G401.6 (cell line): ENCODE data around the gene ITGB2.

ENCODE experiments used
- FAIRE-seq: peaks from 2 replicates; lab custom pipeline; 2012; peaks lifted over from hg19 to GRCh38; lab: Jason Lieb, UNC

Gene ITGB2

DNA sequence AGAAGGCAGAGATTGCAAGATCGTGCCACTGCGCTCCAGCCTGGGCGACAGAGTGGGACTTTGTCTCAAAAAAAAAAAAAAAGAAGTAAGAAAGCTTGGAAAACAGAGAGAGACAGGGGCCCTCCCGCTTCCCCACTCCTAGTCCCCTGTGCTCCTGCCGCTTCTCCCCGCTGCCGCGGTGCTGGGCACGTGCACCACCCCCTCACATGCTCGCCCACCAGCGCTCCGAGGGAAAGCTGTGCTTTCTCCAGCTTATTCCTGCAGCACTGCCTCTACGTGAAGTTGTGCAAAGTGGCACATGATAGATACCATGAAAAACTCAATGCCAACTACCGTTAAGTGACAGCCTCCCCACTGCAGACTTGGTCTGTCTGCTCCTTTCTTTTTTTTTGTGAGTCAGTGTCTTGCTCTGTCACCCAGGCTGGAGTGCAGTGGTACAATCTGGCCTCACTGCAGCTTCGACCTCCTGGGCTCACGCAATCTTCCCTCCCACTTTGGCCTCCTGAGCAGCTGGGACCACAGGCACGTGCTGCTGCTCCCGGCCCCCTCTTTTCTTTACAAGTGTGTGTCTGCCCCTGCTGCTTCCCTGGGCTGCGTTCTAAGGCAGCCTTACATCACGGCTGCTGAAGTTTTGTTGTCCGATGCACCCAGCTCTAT lies 34.6 kb upstream of the ITGB2 start:
- no peak for FAIRE-seq

DNA sequence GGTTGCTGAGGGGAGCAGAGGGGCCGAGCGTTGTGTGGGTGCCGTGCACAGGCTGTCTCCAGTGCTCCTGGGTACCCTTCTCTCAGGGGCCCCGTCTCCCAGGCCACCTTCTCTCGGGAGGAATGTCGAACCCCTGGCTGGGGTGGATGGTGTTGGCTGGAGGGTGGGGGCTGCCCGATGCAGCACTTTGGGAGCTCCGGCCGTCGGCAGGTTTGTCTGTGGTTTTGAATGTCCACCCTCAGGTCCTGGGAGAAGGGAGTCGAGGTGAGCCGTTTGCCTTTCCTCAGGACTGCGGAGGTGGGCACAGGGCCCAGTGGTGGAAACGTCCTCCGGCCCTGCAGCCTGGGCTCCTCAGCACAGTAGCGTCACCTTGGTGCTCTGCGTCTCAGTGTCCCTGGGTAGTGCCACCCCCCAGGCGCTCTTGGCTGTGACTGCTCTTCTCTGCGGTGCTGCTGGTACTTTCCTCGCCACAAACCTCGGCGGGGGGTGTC lies 33.6 kb upstream of the ITGB2 start:
- FAIRE-seq, result no peak

DNA sequence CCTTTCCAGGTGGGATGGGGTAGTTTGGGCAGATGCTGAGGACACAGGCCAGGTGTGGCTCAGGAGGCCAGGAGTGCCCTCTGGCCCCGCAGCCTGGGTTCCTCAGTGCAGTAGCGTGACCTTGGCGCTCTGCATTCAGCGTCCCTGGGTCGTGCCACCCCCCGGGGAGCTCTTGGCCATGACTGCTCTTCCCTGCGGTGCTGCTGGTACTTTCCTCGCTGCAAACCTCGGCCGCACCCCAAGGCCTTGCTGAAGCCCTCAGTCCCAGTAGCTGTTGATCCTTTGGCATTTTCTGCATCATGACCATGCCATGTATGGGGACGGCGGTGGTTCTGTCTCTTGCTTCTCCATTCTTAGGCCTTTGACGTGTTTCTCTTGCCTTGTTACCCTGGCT lies 32.9 kb upstream of the ITGB2 start:
- FAIRE-seq, result no peak

DNA sequence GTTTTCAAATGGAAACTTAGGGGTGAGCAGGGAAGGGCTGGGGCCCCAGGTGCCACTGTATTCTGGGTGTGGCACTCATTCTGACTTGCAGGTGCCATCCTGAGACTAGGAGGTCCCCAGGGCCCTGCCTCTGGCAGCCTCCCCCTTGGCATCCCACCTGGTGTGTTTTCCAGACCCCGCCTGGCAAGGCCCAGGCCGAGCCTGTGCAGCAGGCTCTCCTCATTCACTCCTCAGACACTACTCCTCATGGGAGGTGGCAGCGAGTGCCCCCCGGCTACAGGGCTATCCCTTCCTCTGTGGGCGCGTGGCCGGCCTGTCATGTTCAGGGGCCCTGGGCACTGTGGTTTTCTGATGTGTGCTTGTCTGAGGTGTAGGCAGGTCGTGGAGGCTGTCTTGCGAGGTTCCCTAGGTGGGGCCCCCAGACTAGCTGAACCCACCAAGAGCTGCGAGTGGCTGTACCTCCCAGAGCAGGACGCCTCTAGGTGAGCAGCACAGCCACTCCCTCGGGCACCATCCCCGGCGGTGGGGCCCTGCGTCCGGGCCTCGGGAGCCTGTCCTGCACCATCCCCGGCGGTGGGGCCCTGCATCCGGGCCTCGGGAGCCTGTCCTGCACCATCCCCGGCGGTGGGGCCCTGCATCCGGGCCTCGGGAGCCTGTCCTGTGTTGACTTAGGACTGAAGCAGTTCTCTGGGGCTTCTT lies 32.4 kb upstream of the ITGB2 start:
- no peak for FAIRE-seq

DNA sequence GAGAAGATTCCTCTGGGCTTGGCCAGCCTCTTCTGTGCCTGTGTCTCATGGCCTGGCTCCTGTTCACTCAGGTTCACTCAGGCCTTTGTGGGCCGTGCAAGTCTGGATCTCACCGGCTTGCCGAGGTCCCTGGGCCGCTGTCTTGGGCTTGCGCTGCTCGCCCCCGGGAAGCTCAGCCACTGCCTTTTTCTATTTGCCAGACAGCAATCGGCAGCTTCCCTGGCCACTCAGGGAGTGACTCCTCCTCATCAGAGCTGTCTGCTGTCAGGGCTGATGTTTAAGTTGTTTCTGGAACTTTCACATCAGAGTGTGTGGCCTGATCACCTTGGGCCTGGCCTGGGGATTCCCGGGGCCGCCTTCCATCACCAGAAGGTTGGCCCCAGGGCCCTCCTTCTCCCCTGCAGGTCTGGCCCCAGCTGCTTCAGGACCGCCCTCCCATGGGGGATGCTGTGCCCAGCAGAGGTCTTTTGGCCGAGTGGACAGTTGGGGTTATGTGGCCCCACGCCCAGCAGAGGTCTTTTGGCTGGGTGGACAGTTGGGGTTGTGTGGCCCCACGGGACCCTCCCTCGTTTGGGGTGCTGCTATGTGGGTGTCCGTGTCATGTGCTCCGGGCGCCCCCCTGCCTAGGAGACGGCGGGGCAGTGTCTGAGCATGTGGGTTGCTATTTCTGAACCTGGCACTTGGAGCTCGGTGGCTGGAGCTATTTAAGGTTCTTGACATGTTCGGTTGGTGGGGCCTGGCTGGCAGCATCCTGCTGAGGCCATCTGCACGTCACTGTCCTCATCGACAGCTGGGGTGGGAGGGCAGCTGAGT lies 31.6 kb upstream of the ITGB2 start:
- FAIRE-seq, result no peak

DNA sequence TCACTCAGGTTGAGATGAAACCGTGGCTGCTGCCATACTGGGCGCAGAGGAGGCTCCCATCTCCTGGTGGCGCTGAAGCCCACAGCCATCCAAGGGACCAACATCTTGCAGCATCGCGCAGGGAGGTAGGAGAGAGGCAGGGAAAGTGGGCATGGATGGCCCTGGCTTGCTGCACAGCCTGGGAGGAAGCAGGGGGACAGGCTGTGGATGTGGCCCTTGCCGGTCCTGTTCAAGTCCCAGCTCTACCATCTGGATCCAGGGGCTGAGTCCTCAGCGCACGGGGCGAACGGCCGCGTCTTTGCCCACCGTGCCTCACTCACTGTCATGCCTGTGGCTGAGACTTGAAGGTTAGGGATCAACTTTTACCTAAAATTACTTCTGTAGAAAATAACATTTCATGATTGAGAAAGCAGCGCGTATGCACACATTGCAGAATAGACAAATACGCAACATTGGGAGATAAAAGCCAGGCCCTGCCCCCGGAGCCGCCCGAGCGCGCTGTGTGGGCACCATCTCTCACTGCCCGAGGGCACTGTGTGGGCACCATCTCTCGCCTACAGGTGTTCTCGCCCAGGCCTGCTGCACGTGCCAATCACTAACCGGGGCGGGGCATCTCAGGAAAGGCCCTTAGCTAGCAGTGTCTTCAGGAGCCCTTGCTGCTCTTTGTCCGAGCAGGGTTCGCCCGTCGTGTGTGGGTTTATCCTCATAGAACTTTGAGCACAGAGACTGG lies 30.7 kb upstream of the ITGB2 start:
- FAIRE-seq, result no peak

DNA sequence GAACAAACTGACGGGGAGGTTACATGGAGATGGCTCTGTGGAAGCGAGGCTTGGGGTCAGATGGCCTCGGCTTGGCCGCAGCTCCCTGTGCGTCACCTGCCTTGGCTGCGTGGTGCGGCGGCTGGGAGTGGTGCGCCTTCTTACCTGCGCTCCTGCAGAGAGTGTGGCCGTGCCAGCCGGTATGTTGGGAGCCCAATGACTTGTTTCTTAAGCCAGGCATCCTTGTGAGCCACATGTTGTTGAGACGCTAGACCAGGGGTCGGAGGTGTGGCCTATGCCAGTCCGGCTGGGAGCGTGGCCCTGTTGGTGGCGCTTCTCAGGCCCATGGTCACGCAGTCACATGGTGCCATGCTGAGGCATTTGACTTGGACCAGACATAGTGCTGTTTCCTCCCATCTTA lies 29.7 kb upstream of the ITGB2 start:
- no peak for FAIRE-seq

DNA sequence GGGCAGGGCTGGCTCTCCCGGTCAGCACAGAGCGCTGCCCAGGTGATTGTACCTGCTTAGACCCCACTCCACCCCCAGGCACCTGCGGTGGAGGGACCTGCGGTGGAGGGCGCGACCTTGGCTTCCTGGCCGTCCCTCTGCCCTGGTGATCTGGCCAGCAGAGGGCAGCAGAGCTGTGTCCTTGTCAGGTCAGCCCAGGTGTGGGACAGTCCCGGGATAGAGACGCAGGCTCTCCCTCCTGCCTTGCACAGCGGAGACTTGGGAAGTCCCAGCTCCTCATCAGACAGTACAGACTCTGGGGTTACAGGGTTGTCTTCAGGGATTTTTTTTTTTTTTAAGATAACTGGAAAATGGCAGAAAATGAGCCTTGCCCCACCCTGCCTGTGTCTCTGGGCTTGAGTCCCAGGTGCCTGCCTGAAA lies 29.1 kb upstream of the ITGB2 start:
- peak; percentile 13 for FAIRE-seq

DNA sequence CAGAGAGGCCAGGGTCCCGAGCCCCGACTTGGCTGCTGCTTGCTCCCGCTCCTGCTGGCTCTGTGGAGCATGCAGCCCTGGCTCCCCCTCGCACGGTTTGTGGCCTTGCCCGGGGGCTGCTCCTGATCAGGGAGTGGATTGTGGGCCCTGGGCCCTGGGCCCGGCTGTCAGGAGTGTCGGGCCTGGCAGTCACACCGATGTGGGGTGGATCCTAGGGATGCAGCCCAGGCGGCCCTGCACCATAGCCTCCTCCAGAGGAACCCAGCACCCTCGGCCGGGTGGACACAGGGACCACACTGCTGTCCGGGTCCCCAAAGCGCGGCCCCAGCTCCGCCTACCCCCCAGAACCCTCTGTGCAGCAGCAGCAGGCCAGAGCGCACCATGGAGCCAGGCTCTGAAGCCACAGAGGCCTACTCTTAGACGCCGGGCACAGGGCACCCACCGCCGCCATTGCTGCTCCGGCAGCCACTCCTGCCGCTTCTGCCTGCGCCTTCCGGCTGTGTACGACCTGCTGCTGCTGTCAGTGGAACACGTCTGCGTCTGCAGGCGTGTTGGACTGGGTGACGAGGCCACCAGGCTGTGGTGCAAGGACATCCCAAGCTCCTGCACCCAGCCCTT lies 28.6 kb upstream of the ITGB2 start:
- FAIRE-seq, result no peak

DNA sequence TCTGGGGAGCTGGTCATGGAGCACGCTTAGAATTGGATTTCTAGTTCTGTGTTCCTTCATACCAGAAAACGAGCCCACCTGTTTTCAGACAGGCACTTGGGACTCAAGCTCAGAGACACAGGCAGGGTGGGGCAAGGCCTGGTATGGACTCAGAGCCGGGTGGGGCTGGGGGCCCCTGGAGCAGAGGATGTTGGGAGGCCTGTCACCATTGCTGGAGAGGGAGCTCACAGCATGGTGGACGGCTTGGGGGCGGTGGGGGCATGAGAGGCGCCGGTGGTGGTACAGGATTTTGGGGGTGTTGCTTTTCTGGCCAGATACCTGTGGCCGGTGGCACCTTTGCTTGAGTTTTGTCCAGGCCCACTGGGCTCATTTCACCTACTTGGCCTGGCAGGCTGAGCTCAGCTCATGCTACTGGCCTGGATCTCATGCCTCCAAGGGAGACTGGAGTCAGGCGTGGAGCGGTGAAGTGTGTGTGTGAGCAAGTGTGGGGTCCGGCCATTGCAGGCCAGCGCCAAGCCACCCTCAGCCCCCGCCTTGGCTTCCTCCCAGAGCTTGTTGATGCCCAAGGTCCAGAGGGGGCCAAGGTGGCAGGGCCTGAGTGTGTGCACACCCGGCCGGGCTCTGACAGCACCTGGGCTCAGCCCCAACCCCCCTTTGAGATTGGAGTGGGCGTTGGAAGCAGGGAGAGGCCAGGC lies 27.9 kb upstream of the ITGB2 start:
- FAIRE-seq, result no peak

DNA sequence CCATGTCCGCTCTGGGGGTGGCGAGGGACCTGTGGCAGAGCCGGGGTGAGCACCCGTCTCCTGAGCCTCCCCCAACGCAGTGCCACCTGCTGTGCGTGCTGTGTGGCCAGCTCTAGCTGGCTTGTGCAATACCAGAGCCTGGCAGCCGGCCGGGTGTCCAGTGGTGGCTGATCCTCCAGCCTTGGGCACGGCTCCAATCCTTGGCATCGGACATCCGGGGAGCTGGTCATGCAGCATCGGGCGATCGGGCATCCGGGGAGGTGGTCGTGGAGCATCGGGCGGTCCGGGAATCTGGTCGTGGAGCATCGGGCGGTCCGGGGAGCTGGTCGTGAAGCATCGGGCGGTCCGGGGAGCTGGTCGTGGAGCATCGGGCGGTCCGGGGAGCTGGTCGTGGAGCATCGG lies 27.2 kb upstream of the ITGB2 start:
- no peak for FAIRE-seq

DNA sequence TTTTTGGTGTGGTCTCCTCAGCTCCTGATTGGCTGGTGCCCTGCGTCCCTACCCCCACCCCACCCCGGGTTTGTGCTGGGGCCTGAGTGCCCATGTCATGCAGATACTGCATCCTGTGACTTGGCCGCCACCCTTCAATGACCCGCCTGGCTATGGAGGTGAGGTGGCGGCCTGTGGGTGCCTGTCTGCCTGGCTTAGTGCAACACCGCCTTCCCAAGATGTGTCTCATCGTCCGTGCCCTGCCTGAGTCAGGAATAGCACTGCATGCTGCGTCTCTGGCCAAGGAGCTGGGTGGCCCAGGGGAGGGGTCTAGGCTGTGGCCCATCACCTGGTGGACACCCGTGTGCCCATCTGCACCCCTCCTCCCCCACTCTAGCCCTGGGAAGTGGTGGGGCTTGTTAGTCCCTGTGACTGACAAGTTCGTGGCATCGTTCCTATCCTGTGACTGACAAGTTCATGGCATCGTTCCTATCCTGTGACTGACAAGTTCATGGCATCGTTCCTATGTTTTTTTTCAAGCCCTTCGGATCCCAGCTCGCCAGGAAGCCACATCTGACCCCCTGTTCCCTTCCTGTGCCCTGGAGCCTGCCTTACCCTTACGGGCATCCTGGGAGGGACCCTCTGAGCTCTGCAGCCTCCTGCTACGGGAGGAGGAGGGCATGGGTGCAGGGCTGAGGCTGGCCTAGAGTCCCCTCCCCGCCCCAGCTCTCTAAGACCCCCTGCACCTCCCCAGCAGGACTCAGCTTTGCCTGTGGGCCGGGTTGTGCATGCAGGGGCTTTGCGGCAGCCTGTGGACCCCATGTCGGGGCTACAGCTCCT lies 26.6 kb upstream of the ITGB2 start:
- no peak for FAIRE-seq

DNA sequence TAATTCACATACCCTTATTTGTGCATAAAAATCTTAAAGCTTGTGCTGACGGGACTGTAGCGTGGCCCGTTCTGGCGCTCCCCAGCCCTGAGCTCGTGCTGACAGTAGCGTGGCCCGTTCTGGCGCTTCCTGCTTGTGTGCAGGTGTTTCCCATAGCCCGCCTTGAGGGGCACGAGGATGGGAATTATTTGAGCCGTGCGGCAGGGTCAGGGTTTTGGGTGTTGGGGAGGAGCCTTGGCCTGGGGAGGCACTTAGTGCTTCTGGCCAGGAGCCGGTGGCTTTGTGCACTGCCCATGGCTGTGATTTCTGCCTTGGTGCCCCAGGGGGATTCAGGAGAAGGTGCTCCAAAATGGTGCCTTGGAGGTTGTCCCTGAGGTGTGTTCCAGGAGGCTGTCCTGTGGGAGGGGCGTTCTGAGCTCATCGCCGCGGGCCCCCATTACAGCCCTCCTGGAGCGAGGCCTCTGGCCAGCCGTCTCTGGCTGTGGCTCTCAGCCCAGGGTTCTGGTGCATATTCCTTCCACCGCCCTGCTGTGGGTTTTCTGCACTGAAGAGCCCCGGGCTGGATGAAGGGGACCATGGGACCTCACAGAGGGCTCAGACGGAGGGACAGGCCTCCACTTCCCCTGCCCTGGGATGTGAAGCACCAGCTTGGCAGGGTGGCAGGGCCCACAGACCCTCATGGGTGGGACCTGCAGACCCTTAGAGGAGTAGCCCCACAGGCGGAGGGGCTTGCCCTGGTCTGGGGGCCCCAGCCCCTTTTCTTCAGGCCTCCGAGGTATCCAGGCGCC lies 25.7 kb upstream of the ITGB2 start:
- FAIRE-seq, result no peak

DNA sequence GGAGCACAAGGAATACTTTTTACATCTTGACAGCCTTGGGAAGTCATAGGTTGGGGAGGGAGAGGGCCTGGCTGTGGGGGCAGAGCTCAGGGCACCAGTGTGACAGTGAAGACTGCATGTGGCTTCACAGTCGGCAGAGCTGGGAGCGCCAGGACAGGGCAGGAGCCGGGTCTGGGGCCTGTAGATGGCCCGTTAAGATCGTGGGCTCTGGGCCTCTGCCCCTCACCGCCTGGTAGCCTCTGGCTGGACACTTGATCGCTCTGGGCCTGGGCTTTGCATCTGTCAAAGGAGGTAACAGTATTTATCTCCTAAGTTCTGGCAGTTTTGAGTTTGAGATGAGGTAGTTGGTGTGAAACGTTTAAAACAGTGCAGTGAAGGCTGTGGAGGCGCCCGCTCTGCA lies 23.9 kb upstream of the ITGB2 start:
- FAIRE-seq, result no peak

DNA sequence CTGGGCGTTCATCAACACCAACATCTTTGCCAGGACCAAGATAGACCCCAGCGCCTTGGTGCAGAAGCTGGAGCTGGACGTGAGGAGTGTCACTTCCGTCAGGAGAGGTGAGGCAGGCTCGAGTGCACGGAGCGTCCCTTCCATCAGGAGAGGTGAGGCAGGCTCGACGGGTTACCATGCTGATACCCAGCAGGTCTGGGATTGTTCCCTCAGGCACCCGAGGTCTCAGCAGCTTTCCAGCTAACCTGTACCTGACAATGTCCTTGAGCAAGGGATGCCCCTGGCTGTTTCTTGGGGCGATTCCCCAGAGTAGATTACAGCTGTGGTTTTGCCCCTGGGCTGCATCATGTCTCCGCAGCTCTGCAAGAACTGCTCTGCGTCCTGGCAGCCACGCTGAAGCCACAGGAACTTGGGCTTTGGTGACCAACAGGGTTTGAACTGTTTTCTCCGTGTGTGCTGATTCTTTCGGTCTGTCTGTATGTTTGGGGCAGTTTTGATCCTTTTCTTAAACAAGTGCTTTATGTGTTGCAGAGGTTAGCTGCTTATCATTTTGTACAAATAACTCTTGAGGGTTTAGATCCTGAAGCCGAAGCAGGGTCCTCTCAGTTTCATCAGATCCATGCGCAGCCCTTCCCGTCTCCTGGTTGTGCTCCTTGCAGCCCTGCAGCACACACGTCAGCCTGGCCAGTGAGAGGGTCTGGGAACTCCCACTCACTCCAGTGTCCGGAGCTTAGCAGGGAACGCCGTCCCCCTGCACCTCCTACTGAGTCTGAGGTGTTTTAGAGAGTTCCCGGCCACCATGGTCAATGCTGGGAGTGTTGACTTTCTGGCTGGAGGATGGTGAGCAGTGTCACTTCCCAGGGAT lies 23.2 kb upstream of the ITGB2 start:
- no peak for FAIRE-seq

DNA sequence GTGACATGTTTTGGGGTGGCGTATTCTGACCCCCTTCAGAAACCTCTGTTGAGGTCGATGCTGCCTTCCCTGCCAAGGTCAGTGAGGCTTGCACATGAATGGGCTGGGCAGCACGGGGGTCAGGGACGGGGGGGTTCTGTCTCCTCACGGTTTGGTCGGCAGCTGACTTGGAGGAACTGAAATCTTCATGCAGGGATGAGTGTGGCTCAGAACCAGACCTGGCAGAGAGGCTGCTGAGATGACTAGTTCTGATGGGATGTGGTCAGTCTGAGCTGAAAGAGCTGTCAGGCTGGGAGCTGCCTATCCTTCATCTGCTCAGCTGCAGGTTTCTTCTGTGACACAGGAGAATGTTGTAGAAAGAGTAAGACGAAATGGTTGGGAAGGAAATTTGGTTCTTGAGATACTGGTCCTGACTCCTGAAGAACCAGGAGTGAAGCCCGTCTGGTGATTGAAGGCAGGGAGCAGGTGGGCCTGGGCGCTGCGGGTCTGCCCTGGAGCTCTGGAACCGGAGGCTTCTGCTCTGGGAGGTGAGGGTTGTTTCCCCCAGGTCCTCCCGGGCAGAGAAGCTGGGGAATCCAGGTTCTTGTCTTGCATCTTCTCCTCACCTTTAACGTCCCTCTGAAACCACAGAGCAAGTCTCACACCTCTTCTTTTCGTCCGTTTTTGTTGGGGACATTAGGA lies 22.4 kb upstream of the ITGB2 start:
- no peak for FAIRE-seq

DNA sequence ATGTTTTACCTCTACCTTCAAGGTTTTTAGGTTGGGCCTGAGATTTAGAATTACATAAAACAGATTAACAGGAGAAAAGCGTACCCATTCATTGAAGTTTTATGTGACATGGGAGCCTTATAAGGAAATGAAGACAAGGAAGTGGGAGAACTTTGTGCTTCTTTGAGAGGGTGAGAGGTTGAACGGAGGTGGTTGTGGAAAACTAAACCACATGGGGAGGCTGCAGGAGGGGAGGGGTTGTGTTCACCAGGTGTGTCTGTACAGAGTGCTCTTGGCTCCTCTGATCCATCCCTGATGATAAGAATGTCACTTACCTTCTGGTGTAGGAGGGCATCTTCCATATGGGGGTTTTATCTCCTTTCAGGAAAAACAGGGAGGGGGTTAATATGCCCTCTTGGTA lies 21.9 kb upstream of the ITGB2 start:
- no peak for FAIRE-seq

DNA sequence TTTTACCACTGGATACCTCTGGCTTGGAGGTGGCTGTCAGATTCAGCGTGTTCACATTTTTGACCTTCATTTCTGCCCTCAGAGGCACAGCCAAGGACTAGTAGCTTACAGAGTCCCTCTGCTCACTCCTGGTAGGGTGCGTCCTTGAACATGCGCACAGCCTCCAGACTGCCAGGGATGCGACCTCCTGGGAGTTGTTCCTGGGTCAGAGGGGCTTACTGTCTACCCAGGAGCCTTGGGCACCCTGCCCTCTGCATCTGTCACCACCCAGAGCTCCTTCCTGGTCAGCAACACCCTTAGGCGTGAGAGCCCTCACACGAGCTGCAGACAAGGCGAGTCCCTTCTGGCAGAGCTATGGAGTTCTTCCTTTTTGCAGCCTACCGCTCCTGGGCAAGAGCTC lies 20.9 kb upstream of the ITGB2 start:
- FAIRE-seq, result no peak
